Measurements from ENCODE around the gene CAVIN4.

GRCh38 chr9:100557053-100557452 is 20.8 kb upstream of the CAVIN4 start:
- TF ChIP-seq CTCF (IDR thresholded peaks at IDR 0.05): no peak
- no peak for TF ChIP-seq POLR2A (IDR thresholded peaks at IDR 0.05)

Data from ovary (tissue), 3 donors.